Nephron progenitor cell (in vitro differentiated cells): Measurements from ENCODE around the gene MYO3B.
"Not testable (repeated sequence)": the region's sequence is repeated elsewhere in the genome, so short reads cannot be mapped to it uniquely, and the experiment has no call there.

ENCODE experiments used
- DNase-seq: peaks from one replicate; pipeline ENCODE4 v3.0.0; 2021
- H3K27ac Mint-ChIP-seq: 2 replicates; pipeline ENCODE4 v1.8.0; 2021; ENCODE audit warnings: mild to moderate bottlenecking, moderate library complexity, mixed read lengths
- H3K27me3 Mint-ChIP-seq: 2 replicates; pipeline ENCODE4 v1.8.0; 2021; ENCODE audit warnings: mild to moderate bottlenecking, low read depth, mixed read lengths; ENCODE audit not compliant: poor library complexity
- H3K36me3 Mint-ChIP-seq: 2 replicates; pipeline ENCODE4 v1.8.0; 2021; ENCODE audit warnings: low read depth, mixed read lengths
- H3K4me1 Mint-ChIP-seq: 2 replicates; pipeline ENCODE4 v1.8.0; 2021; ENCODE audit warnings: mixed read lengths
- H3K4me3 Mint-ChIP-seq: 2 replicates; pipeline ENCODE4 v1.8.0; 2021; ENCODE audit warnings: mild to moderate bottlenecking, moderate library complexity, mixed read lengths
- H3K9me3 Mint-ChIP-seq: 2 replicates; pipeline ENCODE4 v1.8.0; 2021; ENCODE audit warnings: mild to moderate bottlenecking, moderate library complexity, mixed read lengths
- TF ChIP-seq, protein P1 (sequence below): fragments of 200-600 bp; sonication (generic); IDR thresholded peaks from 2 replicates; pipeline ENCODE4 v1.5.0; 2021; ENCODE audit warnings: antibody characterized with exemption

MYO3B gene

DNA sequence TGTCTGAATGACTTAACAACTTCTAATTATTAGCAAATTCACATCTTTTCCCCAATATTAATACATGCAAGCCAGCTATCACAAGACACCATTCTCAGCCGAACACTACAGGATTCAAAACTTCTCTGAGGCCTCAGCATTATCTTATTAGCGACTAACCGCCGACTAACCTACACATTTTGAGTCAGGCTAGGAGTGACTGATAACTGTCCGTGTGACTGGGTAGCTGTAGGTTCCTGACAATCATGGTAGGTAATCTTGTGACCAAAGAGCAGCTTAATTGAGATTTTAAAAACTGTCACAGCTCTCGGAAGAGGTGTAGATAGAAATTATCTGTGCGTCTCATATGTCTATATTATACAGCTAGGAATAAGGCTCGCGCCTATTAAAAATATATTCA is 493.1 kb downstream of the MYO3B start:
- no peak overlapping the region for H3K4me3 Mint-ChIP-seq
- DNase-seq: no peak
- no peaks in the 10 kb centered on the region for H3K9me3 Mint-ChIP-seq
- H3K4me1 Mint-ChIP-seq: peaks cover 36% of the 10 kb centered on the region
- no peak overlapping the region for H3K27ac Mint-ChIP-seq
- TF ChIP-seq, protein P1, sequence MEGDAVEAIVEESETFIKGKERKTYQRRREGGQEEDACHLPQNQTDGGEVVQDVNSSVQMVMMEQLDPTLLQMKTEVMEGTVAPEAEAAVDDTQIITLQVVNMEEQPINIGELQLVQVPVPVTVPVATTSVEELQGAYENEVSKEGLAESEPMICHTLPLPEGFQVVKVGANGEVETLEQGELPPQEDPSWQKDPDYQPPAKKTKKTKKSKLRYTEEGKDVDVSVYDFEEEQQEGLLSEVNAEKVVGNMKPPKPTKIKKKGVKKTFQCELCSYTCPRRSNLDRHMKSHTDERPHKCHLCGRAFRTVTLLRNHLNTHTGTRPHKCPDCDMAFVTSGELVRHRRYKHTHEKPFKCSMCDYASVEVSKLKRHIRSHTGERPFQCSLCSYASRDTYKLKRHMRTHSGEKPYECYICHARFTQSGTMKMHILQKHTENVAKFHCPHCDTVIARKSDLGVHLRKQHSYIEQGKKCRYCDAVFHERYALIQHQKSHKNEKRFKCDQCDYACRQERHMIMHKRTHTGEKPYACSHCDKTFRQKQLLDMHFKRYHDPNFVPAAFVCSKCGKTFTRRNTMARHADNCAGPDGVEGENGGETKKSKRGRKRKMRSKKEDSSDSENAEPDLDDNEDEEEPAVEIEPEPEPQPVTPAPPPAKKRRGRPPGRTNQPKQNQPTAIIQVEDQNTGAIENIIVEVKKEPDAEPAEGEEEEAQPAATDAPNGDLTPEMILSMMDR: no peak
- no peaks in the 10 kb centered on the region for H3K36me3 Mint-ChIP-seq
- peaks cover 3% of the 10 kb centered on the region for H3K27me3 Mint-ChIP-seq

DNA sequence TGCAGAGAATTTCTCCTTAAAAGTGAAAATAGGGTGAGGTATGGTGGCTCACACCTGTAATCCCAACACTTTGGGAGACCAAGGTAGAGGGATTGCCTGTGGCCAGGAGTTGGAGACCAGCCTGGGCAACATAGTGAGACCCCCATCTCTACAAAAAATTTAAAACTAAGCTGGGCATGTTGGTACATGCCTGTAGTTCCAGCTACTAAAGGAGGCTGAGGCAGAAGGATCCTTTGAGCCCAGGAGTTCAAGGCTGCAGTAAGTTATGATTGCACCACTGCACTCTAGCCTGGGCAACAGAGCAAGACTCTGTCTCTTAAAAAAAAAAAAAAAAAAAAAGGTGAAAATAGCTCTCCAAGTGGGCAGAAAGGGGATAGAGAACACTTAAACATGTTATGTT is 496.3 kb downstream of the MYO3B start:
- H3K4me1 Mint-ChIP-seq: peaks cover 48% of the 10 kb centered on the region
- H3K36me3 Mint-ChIP-seq, H3K4me3 Mint-ChIP-seq, DNase-seq, H3K27ac Mint-ChIP-seq, H3K9me3 Mint-ChIP-seq, H3K27me3 Mint-ChIP-seq: not testable (repeated sequence)

DNA sequence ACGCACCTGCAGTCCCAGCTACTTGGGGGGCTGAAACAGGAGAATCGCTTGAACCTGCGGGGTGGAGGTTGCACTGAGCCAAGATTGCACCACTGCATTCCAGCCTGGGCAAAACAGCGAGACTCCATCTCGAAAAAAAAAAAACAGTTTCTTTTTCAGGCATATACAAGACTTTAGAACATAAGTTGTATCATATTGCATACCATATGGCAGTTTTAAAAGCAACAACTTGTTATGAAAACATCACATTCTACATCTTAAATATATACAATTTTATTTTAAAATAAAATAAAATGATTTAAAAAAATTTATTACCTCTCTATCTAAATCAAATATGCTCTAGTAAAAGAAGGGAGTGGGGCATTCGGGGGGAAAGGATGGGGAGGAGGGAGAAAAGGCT is 497.8 kb downstream of the MYO3B start:
- TF ChIP-seq, protein P1: no peak
- DNase-seq: no peak
- Mint-ChIP-seq H3K4me1 (peaks cover 62% of the 10 kb centered on the region), H3K27ac (no peak overlapping the region), H3K27me3 (peaks cover 3% of the 10 kb centered on the region), H3K9me3 (no peaks in the 10 kb centered on the region), H3K4me3 (no peak overlapping the region), H3K36me3 (no peaks in the 10 kb centered on the region)

DNA sequence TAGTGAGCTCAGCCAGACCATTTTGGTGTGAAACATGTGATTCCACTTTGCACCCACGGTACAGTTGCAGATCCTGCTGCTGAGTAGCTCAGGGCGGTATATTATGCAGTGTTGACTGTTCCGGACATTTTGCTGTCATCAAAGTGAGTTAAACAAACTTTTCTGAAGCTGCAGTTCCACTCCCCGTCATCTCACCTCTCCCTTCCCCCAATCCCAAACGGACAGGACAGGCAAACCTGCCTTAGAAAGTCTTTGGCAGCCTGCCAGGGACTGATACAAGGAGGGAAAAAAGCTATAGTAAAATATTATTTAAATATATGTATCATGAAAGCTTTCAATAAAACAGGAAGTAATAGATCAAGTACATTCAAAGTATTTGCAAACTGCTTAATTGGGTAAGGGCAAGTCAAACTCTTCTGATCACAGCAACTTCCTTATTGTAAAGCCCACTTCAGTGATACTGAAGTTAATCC is 501.7 kb downstream of the MYO3B start:
- Mint-ChIP-seq H3K4me1 (peaks cover 66% of the 10 kb centered on the region), H3K9me3 (no peaks in the 10 kb centered on the region), H3K27ac (peak overlapping the region; percentile 73), H3K36me3 (no peaks in the 10 kb centered on the region), H3K4me3 (peak overlapping the region; percentile 56), H3K27me3 (no peaks in the 10 kb centered on the region)
- no peak for DNase-seq
- TF ChIP-seq, protein P1: no peak

DNA sequence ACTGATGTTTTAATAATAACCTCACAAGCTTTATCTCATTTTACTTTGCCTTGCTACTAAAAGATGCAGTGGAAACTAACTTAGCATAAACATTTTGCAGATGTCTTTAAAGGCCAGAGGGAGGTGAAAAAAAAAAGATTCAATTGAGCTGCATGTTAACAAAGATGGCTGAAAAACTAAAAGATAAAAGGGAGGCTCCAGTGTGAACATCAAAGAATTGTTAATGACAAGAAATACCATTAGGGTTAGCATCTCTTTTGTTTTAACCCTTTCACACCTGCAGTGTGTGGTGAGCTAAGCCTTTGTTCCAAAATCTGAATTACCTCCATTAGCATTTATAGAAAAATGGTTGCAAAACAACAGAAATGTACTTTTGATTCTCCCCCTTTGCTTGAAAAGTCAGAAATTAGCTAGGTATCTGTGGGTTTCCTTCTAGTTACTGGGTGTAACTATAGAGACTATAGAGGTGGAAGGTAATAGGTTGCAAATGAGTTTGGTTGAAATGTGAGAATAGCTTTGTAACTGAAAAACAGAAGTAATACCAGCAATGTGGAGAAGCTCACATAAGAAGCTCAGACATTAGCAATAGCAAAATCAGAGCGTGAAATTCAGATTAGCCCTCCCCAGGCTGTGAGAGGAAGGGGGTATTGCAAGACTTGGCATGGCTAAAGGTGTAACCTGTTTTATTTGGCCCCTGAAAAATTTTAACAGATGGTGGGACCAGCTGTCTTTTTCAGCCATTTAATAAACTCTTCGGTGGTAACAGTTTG is 502.4 kb downstream of the MYO3B start:
- TF ChIP-seq, protein P1: no peak
- Mint-ChIP-seq H3K9me3 (no peaks in the 10 kb centered on the region), H3K27ac (peak overlapping the region; percentile 26), H3K4me1 (peaks cover 65% of the 10 kb centered on the region), H3K36me3 (no peaks in the 10 kb centered on the region), H3K27me3 (no peaks in the 10 kb centered on the region), H3K4me3 (peak overlapping the region; percentile 26)
- DNase-seq: no peak

DNA sequence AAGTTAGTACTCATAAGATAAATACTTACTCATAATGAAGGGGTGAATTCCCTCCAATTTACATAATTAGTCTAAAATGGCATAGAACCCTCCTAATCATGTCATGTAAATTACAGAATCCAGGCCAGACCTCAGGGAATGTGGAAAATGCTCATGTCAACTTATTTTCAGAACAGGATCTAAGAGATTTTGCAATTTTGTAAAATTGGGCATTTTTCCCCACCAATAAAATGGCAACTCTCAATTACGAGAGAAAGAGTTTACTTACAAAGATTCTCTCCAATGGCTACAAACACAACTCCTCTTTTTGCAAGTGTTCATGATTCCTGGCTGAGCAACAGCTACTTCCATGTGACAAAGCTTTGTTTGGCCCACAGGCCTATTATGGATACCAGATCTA is 503.4 kb downstream of the MYO3B start:
- peak overlapping the region; percentile 41 for H3K27ac Mint-ChIP-seq
- H3K4me1 Mint-ChIP-seq: peaks cover 72% of the 10 kb centered on the region
- no peaks in the 10 kb centered on the region for H3K27me3 Mint-ChIP-seq
- TF ChIP-seq, protein P1: no peak
- no peaks in the 10 kb centered on the region for H3K9me3 Mint-ChIP-seq
- no peak overlapping the region for H3K4me3 Mint-ChIP-seq
- H3K36me3 Mint-ChIP-seq: no peaks in the 10 kb centered on the region
- DNase-seq: no peak
